Measurements from ENCODE around the gene RAB40C. TPM values are rescaled to one million over a fixed set of nuclear protein-coding genes. Genes with fewer than 3 reads are reported as not detected.

RAB40C gene
- total and polyA plus RNA-seq, 4 donors = 6.1 to 11.0 (median 9.2) TPM

DNA sequence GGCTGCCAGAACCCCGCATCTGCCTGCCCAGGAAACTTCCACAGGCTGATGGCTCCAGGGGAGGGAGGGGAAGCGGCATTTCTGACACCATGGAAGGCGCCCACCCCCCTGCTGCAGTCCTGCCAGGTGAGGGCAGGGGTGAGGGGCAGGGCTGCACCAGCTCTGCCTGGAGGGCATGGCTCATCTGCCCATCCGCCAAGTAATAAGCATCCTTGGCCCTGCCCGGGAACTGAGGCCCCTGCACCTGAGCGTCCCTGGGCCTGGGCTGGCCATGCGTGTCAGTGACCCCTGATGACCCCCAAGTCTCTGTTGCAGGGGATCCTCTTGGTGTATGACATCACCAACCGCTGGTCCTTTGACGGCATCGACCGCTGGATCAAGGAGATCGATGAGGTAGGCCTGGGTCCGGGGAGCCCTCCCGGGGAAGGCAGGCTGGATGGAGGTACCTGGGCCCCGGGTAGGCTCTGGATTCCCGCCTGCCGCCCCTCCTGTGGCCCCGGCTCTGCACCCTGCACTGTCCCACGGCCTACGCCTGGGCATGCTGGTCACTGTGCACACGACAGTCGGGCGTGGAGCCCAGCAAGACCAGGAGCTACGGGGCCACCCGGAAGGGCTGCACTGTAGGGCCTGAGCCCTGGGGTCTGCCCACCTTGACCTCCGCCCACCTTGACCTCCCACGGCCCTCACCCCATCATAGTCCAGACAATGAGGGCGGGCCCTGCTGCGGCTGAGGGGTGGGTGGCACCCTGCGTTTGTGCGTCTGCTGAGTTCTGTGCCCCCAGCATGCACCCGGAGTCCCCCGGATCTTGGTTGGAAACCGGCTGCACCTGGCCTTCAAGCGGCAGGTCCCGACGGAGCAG lies 35.5 kb downstream of the RAB40C start:
- H3K4me1 ChIP-seq (ENCODE audit: control insufficient read depth in 4 of 4, insufficient read depth in 4 of 4, low read length in 3 of 4) = peaks cover 19 to 38% (median 33%) of the 10 kb centered on the region in 4 donors
- H3K9me3 ChIP-seq (ENCODE audit: control insufficient read depth in 4 of 4, low read length in 3 of 4) = no peaks in the 10 kb centered on the region
- H3K4me3 ChIP-seq (ENCODE audit: low read depth in 1 of 3, low read length in 3 of 3) = no peak overlapping the region
- no peak for TF ChIP-seq HNF4A (conservative IDR thresholded peaks at IDR 0.05)
- TF ChIP-seq, protein P1, sequence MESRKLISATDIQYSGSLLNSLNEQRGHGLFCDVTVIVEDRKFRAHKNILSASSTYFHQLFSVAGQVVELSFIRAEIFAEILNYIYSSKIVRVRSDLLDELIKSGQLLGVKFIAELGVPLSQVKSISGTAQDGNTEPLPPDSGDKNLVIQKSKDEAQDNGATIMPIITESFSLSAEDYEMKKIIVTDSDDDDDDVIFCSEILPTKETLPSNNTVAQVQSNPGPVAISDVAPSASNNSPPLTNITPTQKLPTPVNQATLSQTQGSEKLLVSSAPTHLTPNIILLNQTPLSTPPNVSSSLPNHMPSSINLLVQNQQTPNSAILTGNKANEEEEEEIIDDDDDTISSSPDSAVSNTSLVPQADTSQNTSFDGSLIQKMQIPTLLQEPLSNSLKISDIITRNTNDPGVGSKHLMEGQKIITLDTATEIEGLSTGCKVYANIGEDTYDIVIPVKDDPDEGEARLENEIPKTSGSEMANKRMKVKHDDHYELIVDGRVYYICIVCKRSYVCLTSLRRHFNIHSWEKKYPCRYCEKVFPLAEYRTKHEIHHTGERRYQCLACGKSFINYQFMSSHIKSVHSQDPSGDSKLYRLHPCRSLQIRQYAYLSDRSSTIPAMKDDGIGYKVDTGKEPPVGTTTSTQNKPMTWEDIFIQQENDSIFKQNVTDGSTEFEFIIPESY (IDR thresholded peaks at IDR 0.05) = no peak
- TF ChIP-seq, protein P2, sequence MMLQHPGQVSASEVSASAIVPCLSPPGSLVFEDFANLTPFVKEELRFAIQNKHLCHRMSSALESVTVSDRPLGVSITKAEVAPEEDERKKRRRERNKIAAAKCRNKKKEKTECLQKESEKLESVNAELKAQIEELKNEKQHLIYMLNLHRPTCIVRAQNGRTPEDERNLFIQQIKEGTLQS (IDR thresholded peaks at IDR 0.05) = no peak
- TF ChIP-seq, protein P3, sequence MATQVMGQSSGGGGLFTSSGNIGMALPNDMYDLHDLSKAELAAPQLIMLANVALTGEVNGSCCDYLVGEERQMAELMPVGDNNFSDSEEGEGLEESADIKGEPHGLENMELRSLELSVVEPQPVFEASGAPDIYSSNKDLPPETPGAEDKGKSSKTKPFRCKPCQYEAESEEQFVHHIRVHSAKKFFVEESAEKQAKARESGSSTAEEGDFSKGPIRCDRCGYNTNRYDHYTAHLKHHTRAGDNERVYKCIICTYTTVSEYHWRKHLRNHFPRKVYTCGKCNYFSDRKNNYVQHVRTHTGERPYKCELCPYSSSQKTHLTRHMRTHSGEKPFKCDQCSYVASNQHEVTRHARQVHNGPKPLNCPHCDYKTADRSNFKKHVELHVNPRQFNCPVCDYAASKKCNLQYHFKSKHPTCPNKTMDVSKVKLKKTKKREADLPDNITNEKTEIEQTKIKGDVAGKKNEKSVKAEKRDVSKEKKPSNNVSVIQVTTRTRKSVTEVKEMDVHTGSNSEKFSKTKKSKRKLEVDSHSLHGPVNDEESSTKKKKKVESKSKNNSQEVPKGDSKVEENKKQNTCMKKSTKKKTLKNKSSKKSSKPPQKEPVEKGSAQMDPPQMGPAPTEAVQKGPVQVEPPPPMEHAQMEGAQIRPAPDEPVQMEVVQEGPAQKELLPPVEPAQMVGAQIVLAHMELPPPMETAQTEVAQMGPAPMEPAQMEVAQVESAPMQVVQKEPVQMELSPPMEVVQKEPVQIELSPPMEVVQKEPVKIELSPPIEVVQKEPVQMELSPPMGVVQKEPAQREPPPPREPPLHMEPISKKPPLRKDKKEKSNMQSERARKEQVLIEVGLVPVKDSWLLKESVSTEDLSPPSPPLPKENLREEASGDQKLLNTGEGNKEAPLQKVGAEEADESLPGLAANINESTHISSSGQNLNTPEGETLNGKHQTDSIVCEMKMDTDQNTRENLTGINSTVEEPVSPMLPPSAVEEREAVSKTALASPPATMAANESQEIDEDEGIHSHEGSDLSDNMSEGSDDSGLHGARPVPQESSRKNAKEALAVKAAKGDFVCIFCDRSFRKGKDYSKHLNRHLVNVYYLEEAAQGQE (IDR thresholded peaks at IDR 0.05) = no peak
- TF ChIP-seq, protein P4, sequence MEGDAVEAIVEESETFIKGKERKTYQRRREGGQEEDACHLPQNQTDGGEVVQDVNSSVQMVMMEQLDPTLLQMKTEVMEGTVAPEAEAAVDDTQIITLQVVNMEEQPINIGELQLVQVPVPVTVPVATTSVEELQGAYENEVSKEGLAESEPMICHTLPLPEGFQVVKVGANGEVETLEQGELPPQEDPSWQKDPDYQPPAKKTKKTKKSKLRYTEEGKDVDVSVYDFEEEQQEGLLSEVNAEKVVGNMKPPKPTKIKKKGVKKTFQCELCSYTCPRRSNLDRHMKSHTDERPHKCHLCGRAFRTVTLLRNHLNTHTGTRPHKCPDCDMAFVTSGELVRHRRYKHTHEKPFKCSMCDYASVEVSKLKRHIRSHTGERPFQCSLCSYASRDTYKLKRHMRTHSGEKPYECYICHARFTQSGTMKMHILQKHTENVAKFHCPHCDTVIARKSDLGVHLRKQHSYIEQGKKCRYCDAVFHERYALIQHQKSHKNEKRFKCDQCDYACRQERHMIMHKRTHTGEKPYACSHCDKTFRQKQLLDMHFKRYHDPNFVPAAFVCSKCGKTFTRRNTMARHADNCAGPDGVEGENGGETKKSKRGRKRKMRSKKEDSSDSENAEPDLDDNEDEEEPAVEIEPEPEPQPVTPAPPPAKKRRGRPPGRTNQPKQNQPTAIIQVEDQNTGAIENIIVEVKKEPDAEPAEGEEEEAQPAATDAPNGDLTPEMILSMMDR (IDR thresholded peaks at IDR 0.05; ENCODE audit: low read depth, low read length, missing input control) = no peak
- TF ChIP-seq YY1 (IDR thresholded peaks at IDR 0.05) = no peak
- no peak for TF ChIP-seq GABPA (IDR thresholded peaks at IDR 0.05 in 1 of 2, conservative IDR thresholded peaks at IDR 0.05 in 1 of 2)
- no peak for TF ChIP-seq RAD21 (IDR thresholded peaks at IDR 0.05)
- TF ChIP-seq, protein P5, sequence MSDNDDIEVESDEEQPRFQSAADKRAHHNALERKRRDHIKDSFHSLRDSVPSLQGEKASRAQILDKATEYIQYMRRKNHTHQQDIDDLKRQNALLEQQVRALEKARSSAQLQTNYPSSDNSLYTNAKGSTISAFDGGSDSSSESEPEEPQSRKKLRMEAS (IDR thresholded peaks at IDR 0.05) = no peak
- no peak for DNase-seq (ENCODE audit: low spot score)
- 96% methylated on average over 37 of the region's 37 CpGs for WGBS
- H3K27ac ChIP-seq (ENCODE audit: low read depth in 1 of 2, low read length in 2 of 2) = no peak overlapping the region
- H3K9ac ChIP-seq (ENCODE audit: low read depth in 1 of 2, low read length in 2 of 2) = no peak overlapping the region
- peaks cover 0 to 12% (median 4%) of the 10 kb centered on the region in 4 donors for H3K36me3 ChIP-seq (ENCODE audit: control insufficient read depth in 4 of 4, insufficient read depth in 3 of 4, low read depth in 1 of 4, low read length in 3 of 4)
- H3K27me3 ChIP-seq (ENCODE audit: control insufficient read depth in 4 of 4, insufficient read depth in 4 of 4, low read length in 3 of 4) = no peaks in the 10 kb centered on the region

DNA sequence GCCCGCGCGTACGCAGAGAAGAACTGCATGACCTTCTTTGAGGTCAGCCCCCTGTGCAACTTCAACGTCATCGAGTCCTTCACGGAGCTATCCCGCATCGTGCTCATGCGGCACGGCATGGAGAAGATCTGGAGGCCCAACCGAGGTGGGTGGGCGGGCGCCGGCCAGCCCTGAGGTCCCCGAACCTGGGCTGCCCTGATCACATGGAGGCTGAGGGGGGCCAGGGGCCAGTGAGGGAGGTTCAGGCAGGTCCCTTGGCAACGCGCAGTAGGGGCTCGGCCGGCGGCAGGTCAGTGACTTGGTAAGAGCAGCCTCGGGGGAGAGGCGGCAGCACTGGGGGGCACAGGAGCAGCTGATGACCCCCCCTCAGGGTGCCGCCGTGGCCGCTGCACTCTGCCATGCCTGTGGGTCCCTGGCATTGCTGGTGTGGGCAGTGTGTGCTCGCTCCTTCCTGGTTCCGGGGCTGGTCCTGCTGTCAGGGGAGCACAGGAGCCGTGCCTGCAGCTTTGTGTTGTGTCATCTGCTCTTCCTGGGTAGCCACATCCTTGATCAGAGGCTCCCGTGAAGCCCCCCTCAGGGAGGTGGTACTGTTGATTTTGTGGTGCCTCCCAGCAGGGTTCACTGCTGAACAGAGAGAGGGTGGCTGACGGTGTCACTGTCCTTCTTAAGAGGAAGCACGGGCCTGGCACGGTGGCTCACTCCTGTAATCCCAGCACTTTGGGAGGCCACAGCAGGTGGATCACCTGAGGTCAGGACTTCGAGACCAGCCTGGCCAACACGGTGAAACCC lies 36.3 kb downstream of the RAB40C start:
- Histone ChIP-seq H3K4me3 (ENCODE audit: low read depth in 1 of 3, low read length in 3 of 3) (no peak overlapping the region), H3K27me3 (ENCODE audit: control insufficient read depth in 4 of 4, insufficient read depth in 4 of 4, low read length in 3 of 4) (no peaks in the 10 kb centered on the region), H3K9me3 (ENCODE audit: control insufficient read depth in 4 of 4, low read length in 3 of 4) (no peaks in the 10 kb centered on the region), H3K4me1 (ENCODE audit: control insufficient read depth in 4 of 4, insufficient read depth in 4 of 4, low read length in 3 of 4) (peaks cover 26 to 47% (median 41%) of the 10 kb centered on the region in 4 donors), H3K27ac (ENCODE audit: low read depth in 1 of 2, low read length in 2 of 2) (no peak overlapping the region), H3K9ac (ENCODE audit: low read depth in 1 of 2, low read length in 2 of 2) (no peak overlapping the region), H3K36me3 (ENCODE audit: control insufficient read depth in 4 of 4, insufficient read depth in 3 of 4, low read depth in 1 of 4, low read length in 3 of 4) (peaks cover 0 to 12% (median 4%) of the 10 kb centered on the region in 4 donors)
- TF ChIP-seq, protein P4 (IDR thresholded peaks at IDR 0.05; ENCODE audit: low read depth, low read length, missing input control) = no peak
- TF ChIP-seq, protein P1 (IDR thresholded peaks at IDR 0.05) = no peak
- no peak for TF ChIP-seq HNF4A (conservative IDR thresholded peaks at IDR 0.05)
- TF ChIP-seq RAD21 (IDR thresholded peaks at IDR 0.05) = no peak
- TF ChIP-seq EGR1 (IDR thresholded peaks at IDR 0.05; ENCODE audit: low read depth in 2 of 2) = no peak
- TF ChIP-seq, protein P2 (IDR thresholded peaks at IDR 0.05) = no peak
- no peak for TF ChIP-seq GABPA (IDR thresholded peaks at IDR 0.05 in 1 of 2, conservative IDR thresholded peaks at IDR 0.05 in 1 of 2)
- WGBS = 96% methylated on average over 35 of the region's 35 CpGs
- no peak for DNase-seq (ENCODE audit: low spot score)

Data from liver (tissue), 9 donors.